CD4-positive, alpha-beta T cell treated with Interleukin-15 for 4 hours (primary cell): Measurements from ENCODE around the gene AGAP1.

Source experiments
- DNase-seq: peaks from one replicate; pipeline ENCODE4 v3.0.0-alpha.2; 2020; ENCODE audit warnings: low spot score

Gene AGAP1

GRCh38 chr2:235533198-235533597, 39.4 kb downstream of the AGAP1 start:
- no peak for DNase-seq

DNA sequence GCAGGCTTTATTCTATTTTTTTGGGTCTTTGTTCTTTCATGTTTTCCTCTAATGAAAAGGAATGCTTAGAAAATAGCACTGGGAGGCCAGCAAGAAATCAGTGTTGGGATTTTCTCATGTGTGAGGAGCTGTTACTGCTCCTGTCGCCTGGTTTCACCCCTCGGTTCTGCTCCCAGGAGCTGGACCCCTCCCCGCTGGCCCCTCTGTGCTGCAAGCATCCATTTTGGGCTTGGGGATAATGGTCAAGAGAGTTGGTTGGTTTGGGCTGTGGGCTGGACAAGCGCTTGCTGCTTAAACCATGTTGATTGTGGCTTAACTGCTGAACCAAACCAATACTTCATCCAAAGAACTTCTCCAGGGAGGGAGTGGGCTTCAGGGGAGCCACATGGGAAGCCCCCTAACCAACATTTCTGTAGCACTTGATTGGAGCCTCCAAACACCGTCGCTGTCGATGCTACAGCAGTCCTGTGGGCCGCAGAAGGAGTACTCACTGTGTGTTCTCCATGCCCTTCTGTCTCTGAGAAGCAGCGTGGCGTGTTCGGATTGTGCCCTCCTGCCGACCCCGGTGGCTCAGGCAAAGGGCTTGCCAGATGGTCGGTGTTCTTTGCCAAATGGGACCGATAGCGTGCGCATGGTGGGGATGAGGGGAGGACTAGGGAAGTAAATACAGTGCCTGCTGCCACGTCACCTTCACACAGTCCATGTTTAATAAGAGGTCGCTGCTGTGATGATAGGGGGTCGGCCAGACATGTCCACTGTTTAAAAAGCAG, 40.0 kb downstream of the AGAP1 start:
- no peak for DNase-seq

DNA sequence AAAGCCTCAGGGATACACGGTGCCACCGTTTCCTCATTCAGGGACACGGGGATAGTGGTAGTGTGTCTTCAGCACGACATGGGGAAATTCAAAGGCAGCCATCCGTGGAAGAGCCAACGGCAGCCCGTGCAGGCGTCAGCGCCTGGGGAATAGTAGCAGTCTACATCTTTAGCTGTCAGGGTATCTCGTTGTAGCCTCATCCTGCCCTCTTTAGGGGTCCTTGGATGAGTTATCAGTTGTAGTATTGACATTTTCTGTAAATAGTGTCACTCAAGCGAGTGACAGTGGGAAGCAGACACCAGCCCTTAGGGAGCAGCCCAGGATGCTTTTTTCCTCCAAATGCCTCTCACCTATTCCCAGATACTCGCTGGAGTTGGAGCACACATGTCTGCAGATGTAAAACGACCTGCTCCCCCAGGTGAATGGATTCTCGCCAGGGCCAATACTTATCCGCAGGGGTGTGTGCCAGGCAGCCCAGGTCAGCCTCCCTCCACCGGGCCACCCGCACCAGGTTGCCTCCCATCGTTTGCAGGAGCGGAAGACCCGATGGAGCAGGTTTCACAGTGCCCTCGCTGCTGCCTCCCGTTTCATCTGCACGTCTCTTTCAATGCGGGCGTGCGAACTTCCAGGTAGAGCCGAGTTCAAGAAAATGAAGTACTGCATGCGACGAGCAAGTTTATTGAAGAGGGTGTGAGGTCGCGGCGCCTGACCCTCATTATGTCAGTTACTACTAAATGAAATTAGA, 41.0 kb downstream of the AGAP1 start:
- DNase-seq = no peak

- DNase-seq = no peak
These were observed 41.7 kb downstream of the AGAP1 start for GRCh38 chr2:235535423-235536130.

DNA sequence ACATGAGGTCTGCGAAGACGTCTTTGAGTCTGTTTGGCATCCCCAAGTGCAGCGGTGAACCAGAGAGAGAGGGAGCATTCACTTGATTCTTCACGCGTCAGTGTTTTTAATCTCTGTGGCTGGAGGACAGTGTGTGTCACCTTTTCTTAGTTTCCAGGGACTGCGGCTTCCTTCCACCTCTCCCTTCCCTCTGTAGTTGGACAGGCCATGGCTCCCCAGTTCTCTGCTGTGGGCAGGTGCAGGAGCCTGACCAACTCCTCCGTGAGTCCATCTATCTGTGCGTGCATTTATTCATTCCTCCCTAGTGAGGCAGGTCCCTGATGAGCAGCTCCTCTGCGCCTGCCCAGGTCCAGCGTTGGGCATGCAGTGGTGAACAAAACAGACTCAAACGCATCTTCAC, 42.9 kb downstream of the AGAP1 start:
- DNase-seq = no peak

DNA sequence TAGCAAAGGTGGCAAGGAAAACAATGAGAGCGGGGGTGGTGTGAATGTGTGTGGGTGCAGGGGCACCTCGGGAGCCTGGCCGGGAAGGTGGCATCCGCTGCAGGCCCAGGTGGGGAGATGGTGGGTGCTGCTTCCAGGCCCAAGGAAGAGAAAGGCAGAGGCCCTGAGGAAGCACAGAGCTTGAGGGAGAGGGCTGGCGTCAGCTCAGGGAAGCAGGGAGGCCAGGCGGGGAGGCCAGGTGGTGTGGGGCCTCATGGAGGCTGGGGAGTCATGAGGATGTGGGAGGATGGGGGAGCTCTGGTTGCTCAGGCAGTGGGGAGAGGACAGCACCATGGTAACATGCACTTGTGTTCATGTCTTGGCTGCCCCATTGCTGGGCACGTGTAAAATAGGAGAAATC, 43.3 kb downstream of the AGAP1 start:
- no peak for DNase-seq

- no peak for DNase-seq
These were observed 43.7 kb downstream of the AGAP1 start for GRCh38 chr2:235537587-235537986.

GRCh38 chr2:235538144-235538639, 44.3 kb downstream of the AGAP1 start:
- no peak for DNase-seq

- no peak for DNase-seq
These were observed 45.1 kb downstream of the AGAP1 start for GRCh38 chr2:235538981-235539380.

DNA sequence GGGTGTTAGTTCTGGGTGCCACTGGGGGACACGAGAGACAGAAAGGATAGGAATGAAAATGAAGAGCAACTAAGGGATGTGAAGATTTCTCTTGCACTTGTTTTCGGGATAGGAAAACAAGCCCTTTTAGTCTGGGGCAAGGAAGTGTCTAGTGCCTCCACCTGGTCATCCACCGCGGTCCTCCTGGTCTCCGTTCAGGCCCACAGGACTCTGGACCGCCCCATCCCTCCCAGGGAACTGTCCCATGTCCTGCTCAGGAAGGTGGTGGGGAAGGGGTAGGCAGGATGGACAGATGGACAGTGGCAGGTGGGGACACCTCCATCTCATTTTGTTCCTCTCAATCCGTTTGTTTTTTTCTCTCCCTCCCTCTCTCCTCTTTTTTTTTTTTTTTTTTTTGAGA, 45.9 kb downstream of the AGAP1 start:
- no peak for DNase-seq

GRCh38 chr2:235541016-235541415, 47.2 kb downstream of the AGAP1 start:
- DNase-seq = no peak

DNA sequence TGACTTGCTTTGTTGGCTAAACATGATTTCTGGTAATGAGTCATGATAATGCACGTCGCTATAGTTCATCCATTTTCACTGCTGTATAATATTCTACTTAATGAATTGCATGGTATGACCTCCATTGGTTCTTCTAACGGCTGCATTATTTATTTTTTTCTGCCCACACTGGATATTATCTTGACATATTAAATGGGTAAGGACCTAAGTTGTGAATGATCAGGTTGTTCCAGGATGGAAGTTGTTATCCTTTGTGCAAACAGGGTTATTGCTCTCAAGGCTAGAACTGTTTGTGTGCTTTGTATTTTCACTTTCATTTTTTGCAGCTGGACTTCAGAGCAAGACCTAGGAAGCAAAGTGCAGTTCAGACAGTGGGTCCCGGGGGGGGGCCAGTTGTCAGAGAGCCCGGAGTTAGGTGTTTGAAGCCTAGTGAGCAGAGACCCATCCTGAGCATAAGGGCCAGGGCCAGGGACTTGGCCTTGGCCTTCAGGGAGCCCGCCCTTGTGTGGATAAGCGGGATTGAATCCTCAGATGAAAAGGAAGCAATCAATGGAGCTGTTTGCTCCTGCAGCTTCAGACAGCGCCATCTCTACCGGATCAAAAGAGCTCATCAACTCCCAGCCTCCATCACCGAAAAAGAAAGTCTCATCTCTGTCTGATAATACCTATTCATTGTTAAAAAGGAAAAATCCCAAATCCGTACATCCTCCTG, 48.2 kb downstream of the AGAP1 start:
- DNase-seq = no peak

DNA sequence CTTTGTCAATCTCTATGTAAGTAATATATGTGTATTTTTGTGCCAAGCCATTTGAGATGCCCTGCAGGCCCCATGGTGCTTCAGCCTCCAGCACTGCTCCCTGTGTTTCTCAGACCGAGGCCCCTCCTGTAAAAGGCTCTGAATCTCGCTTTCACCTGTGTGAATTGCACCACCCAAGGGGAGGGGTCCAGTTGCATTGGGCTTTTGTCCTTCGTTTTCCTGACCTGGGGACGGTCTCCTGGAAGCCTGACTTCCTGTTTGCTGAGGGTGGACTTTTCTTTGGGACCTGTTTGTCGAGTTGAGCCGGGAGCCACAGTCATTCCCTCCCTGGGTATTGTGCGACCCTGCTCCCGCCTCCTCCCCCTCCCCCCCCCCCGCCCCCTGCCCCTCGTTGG, 48.9 kb downstream of the AGAP1 start:
- DNase-seq = no peak

DNA sequence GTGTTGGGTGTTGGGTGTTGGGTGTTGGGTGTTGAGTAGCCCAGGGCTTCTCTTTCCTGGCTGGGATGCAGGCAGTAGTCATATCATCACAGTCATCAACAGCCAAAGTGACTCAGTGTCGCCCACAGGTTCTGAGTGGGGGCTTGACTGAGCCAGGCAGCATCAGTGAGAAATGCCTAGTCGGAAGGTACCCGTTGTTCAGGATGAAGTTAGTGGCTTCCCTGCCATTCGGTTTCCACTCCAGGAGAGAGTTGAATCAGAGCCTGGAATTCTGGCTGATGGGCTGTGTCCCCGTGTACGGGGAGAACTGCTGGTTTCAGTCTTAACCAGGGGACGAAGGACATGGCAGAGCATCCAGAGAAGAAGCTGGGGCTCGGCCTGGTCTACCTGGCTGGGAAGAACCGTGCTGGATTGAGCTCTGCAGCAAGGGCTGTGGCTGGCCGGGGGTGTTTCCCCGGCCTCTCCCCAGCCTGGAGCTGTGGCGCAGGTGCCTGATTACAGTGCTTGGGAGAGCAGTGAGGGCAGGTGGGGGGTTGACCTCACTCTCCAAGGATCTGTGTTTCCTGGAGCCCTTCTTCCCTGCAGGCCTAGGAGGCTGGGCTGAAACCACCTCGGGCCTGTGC, 49.4 kb downstream of the AGAP1 start:
- DNase-seq = no peak

DNA sequence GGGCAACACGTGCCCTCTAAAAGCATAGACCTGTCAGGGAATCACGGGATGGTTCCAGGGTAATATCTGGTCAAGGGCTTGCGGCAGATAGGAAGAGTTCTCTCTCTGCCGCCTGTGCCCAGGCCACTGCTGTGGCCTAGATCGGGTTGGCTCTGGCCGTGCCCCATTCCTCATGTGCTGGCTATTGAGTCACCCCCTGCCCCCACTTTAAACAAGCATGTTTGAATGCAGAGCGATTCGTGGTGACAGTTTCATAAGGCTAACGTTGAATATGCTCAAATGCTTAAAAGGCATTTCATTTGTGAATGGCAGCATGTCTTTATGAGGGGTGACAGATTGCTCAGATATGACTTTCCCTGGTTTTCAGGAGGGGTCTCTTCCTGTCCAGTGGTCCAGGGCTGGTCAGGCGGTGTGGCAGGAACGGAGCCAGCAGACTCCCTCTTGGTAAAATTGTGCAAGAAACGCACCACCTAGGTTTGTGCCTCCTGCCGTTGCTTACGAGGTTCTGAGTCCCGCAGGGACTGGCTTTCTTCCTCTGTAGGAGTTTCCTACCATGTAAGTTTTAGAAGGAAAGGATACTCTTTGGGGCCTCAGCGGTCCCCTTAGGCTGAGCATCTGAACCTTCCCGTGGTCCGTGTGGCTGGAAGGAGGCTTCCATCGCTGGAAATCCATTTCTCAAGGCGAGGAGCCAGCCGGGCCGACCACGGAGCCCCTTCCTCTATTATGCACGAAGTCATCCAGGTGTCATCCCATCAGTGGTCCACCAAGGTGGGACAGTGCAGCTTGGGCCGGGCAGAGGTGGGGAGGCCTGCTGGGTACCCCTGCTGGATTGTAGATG, 50.2 kb downstream of the AGAP1 start:
- DNase-seq = no peak

DNA sequence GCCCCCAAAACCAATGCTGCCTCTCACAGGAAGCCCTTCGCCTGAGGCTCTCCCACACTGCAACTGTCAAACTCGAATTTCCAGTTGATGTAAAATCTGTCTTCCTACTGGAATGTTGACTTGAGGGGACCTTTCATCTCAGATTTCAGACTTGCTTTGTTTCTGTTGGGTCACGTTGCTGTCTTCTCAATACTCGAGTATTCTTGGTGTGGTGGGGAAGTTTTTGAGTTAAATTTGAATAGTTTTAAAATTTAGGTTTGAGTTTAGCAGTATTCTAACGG, 50.8 kb downstream of the AGAP1 start:
- DNase-seq = no peak

DNA sequence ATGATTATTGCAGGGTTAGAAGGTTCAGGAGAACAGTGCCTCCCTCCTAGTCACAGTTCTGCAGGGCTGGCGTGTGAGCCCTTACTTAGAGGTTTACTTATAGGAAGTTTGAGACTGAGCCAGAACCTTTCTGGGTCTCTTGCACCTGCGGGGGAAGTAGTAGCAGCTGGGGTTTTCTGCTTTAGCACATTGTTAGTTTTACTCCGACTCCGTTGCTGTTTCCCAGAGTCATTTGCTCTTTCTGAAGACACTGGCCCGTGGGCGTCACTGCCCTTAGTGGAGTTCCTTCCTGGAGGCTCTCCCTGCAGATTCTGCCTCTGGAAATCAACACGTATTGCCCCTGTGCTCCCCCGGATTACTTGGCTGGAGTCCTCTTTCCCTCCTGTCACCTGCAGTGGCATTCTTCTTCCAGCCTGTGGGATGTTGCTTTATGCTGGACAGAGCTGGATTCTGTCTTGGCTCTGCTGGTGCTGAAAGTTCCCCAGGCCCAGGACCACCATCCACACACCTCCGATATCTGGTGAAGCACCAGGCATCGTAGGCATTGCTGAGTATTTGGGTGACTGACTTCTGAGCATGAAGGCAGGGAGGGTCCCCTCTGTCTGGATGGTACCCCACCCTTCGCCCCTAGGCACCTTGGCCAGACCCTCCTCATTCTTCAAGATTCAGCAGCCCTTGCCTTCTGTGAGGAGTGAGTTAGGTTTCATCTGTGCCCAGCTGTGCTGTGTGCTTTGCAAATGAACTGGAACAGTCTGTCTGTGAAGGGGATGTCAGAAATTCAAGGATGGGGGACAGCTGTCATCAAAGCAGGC, 51.7 kb downstream of the AGAP1 start:
- DNase-seq = no peak

DNA sequence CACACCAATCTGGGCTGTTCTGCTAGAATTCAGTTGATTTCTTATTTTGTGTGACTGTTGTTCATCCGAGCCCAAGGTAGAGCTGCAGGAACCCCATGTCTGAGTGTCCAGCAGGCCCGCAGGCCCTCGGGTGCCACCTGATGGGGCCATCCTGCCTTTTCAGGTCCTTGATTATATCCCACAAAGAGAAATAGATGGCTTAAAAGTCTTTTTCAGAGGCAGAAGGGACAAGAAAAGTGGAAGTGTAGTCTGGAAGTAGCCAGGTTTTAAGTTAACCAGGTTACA, 52.2 kb downstream of the AGAP1 start:
- DNase-seq = no peak

- DNase-seq = no peak
These were observed 52.6 kb downstream of the AGAP1 start for GRCh38 chr2:235546436-235546835.

GRCh38 chr2:235549735-235550377, 56.0 kb downstream of the AGAP1 start:
- DNase-seq = no peak
